Measurements from ENCODE around the gene ZNF771. TPM values are rescaled to one million over a fixed set of nuclear protein-coding genes. Genes with fewer than 3 reads are reported as not detected.
"Not testable (repeated sequence)": the region's sequence is repeated elsewhere in the genome, so short reads cannot be mapped to it uniquely, and the experiment has no call there.

Gene ZNF771
- total RNA-seq, 2 experiments from 2014 or later: 3.8 to 4.0 TPM

DNA sequence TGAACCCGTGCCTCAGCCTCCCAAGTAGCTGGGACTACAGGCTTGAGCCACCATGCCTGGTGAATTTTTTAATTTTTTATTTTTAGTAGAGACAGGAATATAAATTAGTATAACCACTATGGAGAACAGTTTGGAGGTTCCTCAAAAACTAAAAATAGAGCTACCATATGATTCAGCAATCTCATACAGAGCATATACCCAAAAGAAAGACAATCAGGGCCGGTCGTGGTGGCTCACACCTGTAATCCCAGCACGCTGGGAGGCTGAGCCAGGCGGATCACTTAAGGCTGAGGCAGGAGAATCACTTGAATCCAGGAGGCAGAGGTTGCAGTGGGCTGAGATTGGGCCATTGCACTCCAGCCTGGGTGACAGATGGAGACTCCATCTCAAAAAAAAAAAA lies 54.0 kb downstream of the ZNF771 start:
- peaks cover 56% of the 10 kb centered on the region for H3K4me1 Mint-ChIP-seq
- ATAC-seq; H3K4me3 Mint-ChIP-seq; H3K36me3 Mint-ChIP-seq (ENCODE audit: low read depth); H3K9me3 Mint-ChIP-seq (ENCODE audit: low read depth); H3K27ac Mint-ChIP-seq; H3K27me3 Mint-ChIP-seq; DNase-seq; intact Hi-C loops (cut with DNase I, micrococcal nuclease): not testable (repeated sequence)
- POLR2A ChIA-PET: interaction anchor here (0.6 to 1.0 kb wide), 2 partner anchors 12 to 287 kb away, joined by 3 read pairs; partner anchors contain the start of gene PHKG2
- CTCF ChIA-PET: interaction anchor here (1.2 to 7.0 kb wide), 3 partner anchors 9 to 31 kb away, joined by 3 to 39 read pairs (median 9); partner anchors contain the start of gene DCTPP1

- Mint-ChIP-seq H3K4me1 (peaks cover 38% of the 10 kb centered on the region), H3K27ac (no peak overlapping the region), H3K27me3 (no peaks in the 10 kb centered on the region), H3K4me3 (no peak overlapping the region), H3K9me3 (ENCODE audit: low read depth) (no peaks in the 10 kb centered on the region), H3K36me3 (ENCODE audit: low read depth) (no peaks in the 10 kb centered on the region)
- CTCF ChIA-PET: no interaction called here
- ATAC-seq (no peak), DNase-seq (no peak)
- POLR2A ChIA-PET: interaction anchor here (0.9 kb wide), 1 partner anchor 50 kb away, joined by 4 read pairs; no protein-coding TSS in a partner anchor
- intact Hi-C loops (cut with DNase I, micrococcal nuclease): no loop called here
Observed at GRCh38 chr16:30464078-30464477, 56.7 kb downstream of the ZNF771 start.

Other genes with a start within 250 kb of the ZNF771 start
- 1,000 to 10,000 TPM in 1 of 2 experiments, 100 to 1,000 TPM in 1; 997 to 1,175 TPM for gene CORO1A, start 224.0 kb upstream of the ZNF771 start, total RNA-seq
- 100 to 1,000 TPM; 188 to 190 TPM for gene BOLA2B, start 213.9 kb upstream of the ZNF771 start, total RNA-seq
- gene SLX1A, start 213.7 kb upstream of the ZNF771 start, total RNA-seq: 10 to 100 TPM; 24.4 to 99.3 TPM
- gene SULT1A3, start 208.4 kb upstream of the ZNF771 start, total RNA-seq: 10 to 100 TPM; 17.4 to 18.9 TPM
- gene NPIPB13, start 159.1 kb upstream of the ZNF771 start, total RNA-seq: 10 to 100 TPM; 10.5 to 11.3 TPM
- gene CD2BP2, start 52.3 kb upstream of the ZNF771 start, total RNA-seq: 10 to 100 TPM; 42.3 to 51.8 TPM
- gene TBC1D10B, start 37.1 kb upstream of the ZNF771 start, total RNA-seq: 10 to 100 TPM; 38.1 to 43.4 TPM
- 1 to 10 TPM in 1 of 2 experiments, under 1 TPM in 1; 0.69 to 1.6 TPM for gene MYL11, start 32.8 kb upstream of the ZNF771 start, total RNA-seq
- 100 to 1,000 TPM; 155 to 159 TPM for gene SEPTIN1, start 25.0 kb upstream of the ZNF771 start, total RNA-seq
- 10 to 100 TPM; 10.6 to 11.0 TPM for gene ZNF48, start 12.2 kb upstream of the ZNF771 start, total RNA-seq
- 100 to 1,000 TPM in 1 of 2 experiments, 10 to 100 TPM in 1; 89.3 to 102 TPM for gene DCTPP1, start 22.4 kb downstream of the ZNF771 start, total RNA-seq
- 10 to 100 TPM; 37.8 to 56.0 TPM for gene SEPHS2, start 38.3 kb downstream of the ZNF771 start, total RNA-seq
- gene ITGAL, start 65.1 kb downstream of the ZNF771 start, total RNA-seq: 100 to 1,000 TPM; 210 to 222 TPM
- gene ZNF768, start 119.0 kb downstream of the ZNF771 start, total RNA-seq: 10 to 100 TPM in 1 of 2 experiments, 1 to 10 TPM in 1; 8.9 to 11.1 TPM
- gene ZNF747, start 127.3 kb downstream of the ZNF771 start, total RNA-seq: 1 to 10 TPM; 6.3 to 8.0 TPM
- gene ZNF764, start 150.8 kb downstream of the ZNF771 start, total RNA-seq: 10 to 100 TPM in 1 of 2 experiments, 1 to 10 TPM in 1; 8.0 to 11.2 TPM
- gene ZNF688, start 164.1 kb downstream of the ZNF771 start, total RNA-seq: 1 to 10 TPM; 7.1 to 9.1 TPM
- 10 to 100 TPM in 1 of 2 experiments, 1 to 10 TPM in 1; 9.2 to 10.8 TPM for gene ZNF785, start 178.1 kb downstream of the ZNF771 start, total RNA-seq
- gene ZNF689, start 202.8 kb downstream of the ZNF771 start, total RNA-seq: 10 to 100 TPM in 1 of 2 experiments, 1 to 10 TPM in 1; 9.0 to 10.7 TPM
- 10 to 100 TPM; 76.8 to 77.8 TPM for gene PRR14, start 243.4 kb downstream of the ZNF771 start, total RNA-seq

Data from activated CD4-positive, alpha-beta T cell treated with anti-CD3 and anti-CD28 coated beads for 36 hours (primary cell).